HepG2 (cell line): ENCODE results near the gene DNAJC7. TPM values are rescaled to one million over a fixed set of nuclear protein-coding genes. Genes with fewer than 3 reads are reported as not detected.

Experiments used
- ARID5B ChIP-seq: IDR thresholded peaks from 2 replicates; pipeline ENCODE4 v1.4.0; 2020; ENCODE audit warnings: mild to moderate bottlenecking, missing genetic modification reagents
- BRCA1 ChIP-seq: sonication (generic); formaldehyde crosslinking; IDR thresholded peaks from 2 replicates; pipeline ENCODE4 v1.4.0; 2020; ENCODE audit warnings: missing genetic modification reagents
- CEBPG ChIP-seq: IDR thresholded peaks from 2 replicates; pipeline ENCODE4 v1.6.1; 2016
- CREB3 ChIP-seq: sonication (generic); formaldehyde crosslinking; IDR thresholded peaks from 2 replicates; pipeline ENCODE4 v1.5.0; 2020; ENCODE audit warnings: missing genetic modification reagents
- HOXA5 ChIP-seq: sonication (generic); formaldehyde crosslinking; IDR thresholded peaks from 2 replicates; pipeline ENCODE4 v1.4.0; 2020; ENCODE audit warnings: missing genetic modification reagents
- JUN ChIP-seq: sonication (generic); formaldehyde crosslinking; IDR thresholded peaks from 2 replicates; pipeline ENCODE4 v1.4.0; 2020; ENCODE audit warnings: mild to moderate bottlenecking, missing genetic modification reagents
- MYC ChIP-seq: sonication (generic); formaldehyde crosslinking; IDR thresholded peaks from 2 replicates; pipeline ENCODE4 v1.9.0; 2021; ENCODE audit warnings: missing genetic modification reagents, borderline replicate concordance
- RAD21 ChIP-seq: fragments of 450-650 bp; formaldehyde crosslinking; IDR thresholded peaks from 2 replicates; pipeline ENCODE4 v1.5.0; 2020; ENCODE audit warnings: mild to moderate bottlenecking
- SP1 ChIP-seq, 2 experiments: fragments of 450-650 bp in 1 of 2; sonication (generic) in 1 of 2; formaldehyde crosslinking in 1 of 2; IDR thresholded peaks; 2 replicates each; pipeline versions ENCODE4 v1.4.0 to v1.6.1; 2016 to 2020; ENCODE audit warnings: missing genetic modification reagents in 1 of 2
- THAP11 ChIP-seq: IDR thresholded peaks from 2 replicates; pipeline ENCODE4 v1.6.1; 2016; ENCODE audit warnings: missing biosample characterization, missing genetic modification reagents
- YY1 ChIP-seq: IDR thresholded peaks from 2 replicates; pipeline ENCODE4 v1.6.1; 2011; ENCODE audit warnings: low read length, low read depth, moderate library complexity, mild to moderate bottlenecking; ENCODE audit not compliant: insufficient read depth, insufficient replicate concordance
- ZMAT5 ChIP-seq: sonication (generic); formaldehyde crosslinking; IDR thresholded peaks from 2 replicates; pipeline ENCODE4 v1.5.0; 2020; ENCODE audit warnings: mild to moderate bottlenecking, low read depth, missing genetic modification reagents, borderline replicate concordance
- ZNF558 ChIP-seq: sonication (generic); formaldehyde crosslinking; IDR thresholded peaks from 2 replicates; pipeline ENCODE4 v1.9.0; 2022; ENCODE audit warnings: mild to moderate bottlenecking, missing genetic modification reagents, borderline replicate concordance
- ZNF574 ChIP-seq: sonication (generic); formaldehyde crosslinking; IDR thresholded peaks from 2 replicates; pipeline ENCODE4 v1.4.0; 2020; ENCODE audit warnings: missing genetic modification reagents
- ZNF770 ChIP-seq: sonication (generic); formaldehyde crosslinking; IDR thresholded peaks from 2 replicates; pipeline ENCODE4 v1.5.0; 2020; ENCODE audit warnings: mild to moderate bottlenecking, missing genetic modification reagents
- ZNF777 ChIP-seq: sonication (generic); formaldehyde crosslinking; IDR thresholded peaks from 2 replicates; pipeline ENCODE4 v1.4.0; 2020; ENCODE audit warnings: missing genetic modification reagents
- ZNF800 ChIP-seq: sonication (generic); formaldehyde crosslinking; IDR thresholded peaks from 2 replicates; pipeline ENCODE4 v1.4.0; 2020; ENCODE audit warnings: missing genetic modification reagents
- polyA plus RNA-seq, 8 experiments: library from polyadenylated mRNA; depleted of rRNA in 3 of 8; stranded (reverse) in 7 of 8; unstranded in 1 of 8; fragments of >200 nt; fragmentation: Illumina TruSeq in 4 of 8; extraction: Trizol in 4 of 8; gene quantifications; 2 replicates each; pipeline versions ENCODE4 v1.2.1 to v1.2.3, GENCODE V29; 2011 to 2016; ENCODE audit warnings: low read depth in 4 of 8, missing spikeins in 1 of 8, mixed read lengths in 1 of 8; ENCODE audit not compliant: insufficient read depth in 1 of 8
- total RNA-seq, 5 experiments: library from RNA; depleted of rRNA; stranded (reverse); fragments of >200 nt; fragmentation: Illumina TruSeq; extraction: Trizol; gene quantifications; 2 replicates each; pipeline ENCODE4 v1.2.3, GENCODE V29; 2016; ENCODE audit warnings: low read depth in 1 of 5

Gene DNAJC7
- total and polyA plus RNA-seq, 2 of the 13 experiments (the other 11 are each of a cell fraction or from before 2014, with no cell fraction given), result 47.7 to 132 TPM

- TF ChIP-seq HOXA5, result no peak
- TF ChIP-seq ZNF558 (CRISPR knock-in tag), result no peak
- TF ChIP-seq ZNF800 (CRISPR knock-in tag), result peak; percentile 61; the same call in 1 of the 2 replicates
- TF ChIP-seq BRCA1 (CRISPR knock-in tag), result no peak
- no peak for TF ChIP-seq CREB3 (CRISPR knock-in tag)
- peak; percentile 94 for TF ChIP-seq YY1
- TF ChIP-seq CEBPG (CRISPR knock-in tag), result no peak
- peak; percentile 12 for TF ChIP-seq ARID5B (CRISPR knock-in tag)
- no peak for TF ChIP-seq SP1 (IDR thresholded peaks at IDR 0.05)
- peak; percentile 37; the same call in 1 of the 2 replicates for TF ChIP-seq SP1 (CRISPR knock-in tag; IDR thresholded peaks at IDR 0.05)
- peak; percentile 99 for TF ChIP-seq ZNF574
- peak; percentile 59; the same call in 1 of the 2 replicates for TF ChIP-seq MYC
- TF ChIP-seq ZNF777 (CRISPR knock-in tag), result peak; percentile 95
- peak; percentile 74 for TF ChIP-seq RAD21 (CRISPR knock-in tag)
- TF ChIP-seq THAP11 (CRISPR knock-in tag), result peak; percentile 73
- no peak for TF ChIP-seq ZMAT5 (CRISPR knock-in tag)
- TF ChIP-seq ZNF770, result peak; percentile 58; the same call in 1 of the 2 replicates
- no peak for TF ChIP-seq JUN (CRISPR knock-in tag)
Observed at GRCh38 chr17:42050393-42051012, 33.3 kb upstream of the DNAJC7 start, which contains the start of gene C17orf113 (continued).
